GM18861 (cell line): Measurements from ENCODE around the gene ARHGEF11.

Source experiments
- ATAC-seq: cut with Tn5 transposase; IDR thresholded peaks from one replicate; pipeline ENCODE4 v1.9.1; 2021; ENCODE audit not compliant: unreplicated experiment

Gene ARHGEF11

DNA sequence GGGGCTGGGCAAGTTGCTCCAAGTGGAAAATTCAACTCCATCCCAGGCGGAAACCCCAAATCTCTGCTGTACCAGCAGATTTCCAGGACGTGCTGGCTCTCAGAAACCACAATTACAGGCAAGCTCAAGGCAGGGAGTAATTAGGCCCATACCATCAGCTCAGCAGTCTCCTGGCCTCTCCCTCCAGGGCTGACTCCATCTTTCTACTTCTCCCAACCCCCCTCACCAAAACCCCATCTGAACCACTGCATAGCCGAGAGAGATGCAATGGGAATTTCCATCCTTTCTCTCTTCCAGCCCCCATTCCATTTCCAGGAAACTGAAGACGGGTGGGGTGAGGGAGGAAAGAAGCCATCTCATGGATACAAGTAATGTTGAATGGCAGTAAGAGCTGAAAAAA, 41.2 kb downstream of the ARHGEF11 start:
- no peak for ATAC-seq

DNA sequence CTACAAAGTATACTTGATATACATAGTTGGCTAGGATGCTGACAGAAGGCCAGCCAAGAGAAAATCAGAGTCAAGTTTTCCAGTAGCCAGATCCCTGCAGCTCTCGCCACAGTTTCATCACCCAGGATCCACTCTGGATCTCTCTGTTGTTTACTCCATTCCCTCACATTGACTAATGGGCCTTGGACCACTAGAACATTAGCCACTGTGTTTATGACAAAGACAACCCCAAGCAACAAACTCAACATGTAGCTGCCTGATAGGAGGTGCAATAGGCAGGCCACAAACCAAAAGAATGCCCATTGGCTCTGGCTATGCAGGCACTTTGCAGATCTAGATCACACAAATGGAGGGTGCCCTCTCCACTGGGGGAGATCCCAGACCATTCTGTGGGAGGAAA, 44.2 kb downstream of the ARHGEF11 start:
- no peak for ATAC-seq

DNA sequence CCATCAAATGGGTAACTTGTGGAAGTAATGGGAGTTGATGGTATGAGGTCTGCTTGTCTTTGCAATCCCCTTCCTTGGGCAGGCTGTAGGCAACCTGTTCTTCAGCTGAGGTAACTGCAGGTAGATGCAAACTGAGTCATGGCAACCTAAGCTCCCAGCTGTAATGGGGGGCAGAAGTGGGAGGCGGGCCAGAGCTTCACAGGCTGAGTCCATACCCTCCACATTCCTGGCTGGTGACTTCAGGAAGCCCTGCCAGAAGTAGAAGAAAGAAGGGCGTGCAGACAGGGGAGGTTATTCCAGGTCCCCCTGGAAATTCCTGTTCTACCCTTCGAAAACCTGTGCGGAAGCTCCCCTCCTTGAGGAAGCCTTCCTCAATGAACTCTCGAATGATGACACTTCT, 44.9 kb downstream of the ARHGEF11 start:
- no peak for ATAC-seq

DNA sequence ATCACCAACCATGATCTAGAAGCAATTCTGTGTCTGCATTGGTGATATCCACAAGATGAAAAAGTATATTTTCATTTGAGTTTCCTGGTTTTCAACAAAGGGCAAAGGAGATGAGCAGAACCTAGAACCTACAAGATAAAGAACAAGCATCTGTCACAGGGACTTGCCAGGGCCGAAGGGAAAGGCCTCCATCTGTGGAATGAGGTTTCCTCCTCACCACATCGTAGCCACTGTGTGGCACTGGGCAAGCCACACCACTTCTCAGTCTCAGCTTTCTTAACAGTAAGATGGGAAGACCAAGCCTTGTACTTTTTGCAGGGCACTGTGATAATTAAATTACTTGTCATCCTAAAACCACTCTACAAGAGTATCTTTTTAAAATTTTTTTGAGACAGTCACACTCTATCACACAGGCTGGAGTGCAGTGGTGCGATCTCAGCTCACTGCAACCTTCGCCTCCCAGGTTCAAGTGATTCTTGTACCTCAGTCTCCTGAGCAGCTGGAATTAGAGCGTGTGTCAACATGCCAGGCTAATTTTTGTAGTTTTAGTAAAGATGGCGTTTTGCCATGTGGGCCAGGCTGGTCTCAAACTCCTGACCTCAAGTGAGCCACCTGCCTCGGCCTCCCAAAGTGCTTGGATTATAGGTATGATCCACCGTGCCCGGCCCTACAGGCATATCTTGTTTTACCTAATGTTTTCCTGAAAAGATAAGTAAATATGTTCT, 45.8 kb downstream of the ARHGEF11 start:
- ATAC-seq: no peak

DNA sequence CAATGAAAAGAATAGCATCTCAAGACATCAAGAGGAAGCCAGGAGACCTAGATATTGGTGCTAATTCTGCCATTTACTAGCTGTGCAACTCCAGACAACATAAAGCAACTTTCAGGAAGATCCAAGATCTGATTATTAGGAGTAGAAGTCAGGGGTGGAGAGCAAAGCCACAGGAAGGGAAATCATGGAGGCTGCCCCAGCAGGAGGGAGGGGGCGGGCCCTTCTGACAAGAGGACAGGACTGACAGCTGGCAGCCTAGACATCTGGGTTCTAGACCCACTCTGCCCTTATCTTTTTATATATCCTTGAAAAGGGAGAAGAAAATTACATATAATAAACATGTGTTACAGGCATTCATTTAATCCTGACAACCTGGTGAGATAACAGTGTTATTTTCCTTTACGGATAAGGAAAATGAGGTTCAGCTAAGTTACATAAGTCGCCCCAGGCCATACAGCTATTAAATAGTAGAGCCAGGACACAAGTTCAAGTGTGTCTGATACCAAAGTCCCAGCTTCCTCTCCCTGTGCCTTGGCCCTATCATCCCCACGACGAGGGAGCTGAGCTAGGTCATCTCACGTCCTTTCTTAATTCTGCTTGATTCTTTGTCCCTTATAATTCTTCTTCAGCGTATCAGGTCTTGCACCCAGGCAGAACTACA, 46.6 kb downstream of the ARHGEF11 start:
- no peak for ATAC-seq

DNA sequence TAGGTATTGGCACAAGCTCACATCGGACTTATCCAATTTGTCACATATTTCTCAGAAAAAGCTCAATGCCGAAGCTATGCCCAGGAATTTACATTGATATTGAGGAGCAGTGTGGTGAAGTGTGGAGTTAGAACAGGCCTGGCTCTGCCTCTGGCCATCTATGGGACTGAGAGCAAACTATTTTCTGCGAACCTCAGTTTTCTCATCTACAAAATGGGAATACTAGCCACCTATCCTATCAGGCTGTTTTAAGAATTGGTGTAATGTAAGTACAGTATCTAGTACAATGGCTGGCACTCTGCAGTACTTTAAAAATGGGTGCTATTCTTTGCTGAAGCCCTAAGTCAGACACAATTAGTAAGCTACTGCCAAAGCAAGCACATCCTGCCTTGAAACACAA, 47.2 kb downstream of the ARHGEF11 start:
- no peak for ATAC-seq

DNA sequence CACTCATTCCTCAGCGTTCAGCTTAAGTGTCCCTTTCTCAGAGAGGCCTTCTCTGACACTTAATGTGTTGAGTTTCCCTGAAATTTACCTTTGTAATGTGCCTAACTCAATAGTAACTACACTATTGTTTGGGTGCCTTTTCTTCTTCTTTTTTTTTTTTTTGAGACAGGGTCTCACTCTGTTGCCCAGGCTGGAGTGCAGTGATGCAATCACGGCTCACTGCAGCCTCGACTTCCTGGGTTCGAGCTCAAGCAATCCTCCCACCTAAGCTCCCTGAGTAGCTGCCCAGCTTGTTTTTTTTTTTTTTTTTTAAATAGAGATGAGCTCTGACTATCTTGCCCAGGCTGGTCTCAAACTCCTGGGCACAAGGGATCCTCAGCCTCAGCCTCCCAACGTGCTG, 50.1 kb downstream of the ARHGEF11 start:
- no peak for ATAC-seq

DNA sequence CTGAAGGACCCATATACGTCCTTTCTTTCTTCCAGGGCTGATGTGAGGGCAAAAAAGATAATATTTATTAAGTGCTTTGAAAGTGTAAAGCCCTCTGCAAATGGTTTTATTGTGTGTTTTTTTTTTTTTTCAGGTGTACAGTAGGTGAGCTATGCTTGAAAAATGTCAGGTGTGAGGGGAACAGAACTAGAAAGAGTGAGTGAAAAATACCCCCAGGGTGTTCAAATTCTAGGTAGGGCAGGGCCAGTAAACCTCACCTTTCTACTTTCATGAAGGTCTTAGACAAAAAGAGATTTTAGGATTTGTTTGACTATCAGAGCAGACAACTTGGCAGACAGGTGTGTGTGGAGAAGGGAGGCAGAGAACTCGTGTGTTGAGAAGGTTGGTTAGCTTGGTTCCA, 51.3 kb downstream of the ARHGEF11 start:
- ATAC-seq: no peak

DNA sequence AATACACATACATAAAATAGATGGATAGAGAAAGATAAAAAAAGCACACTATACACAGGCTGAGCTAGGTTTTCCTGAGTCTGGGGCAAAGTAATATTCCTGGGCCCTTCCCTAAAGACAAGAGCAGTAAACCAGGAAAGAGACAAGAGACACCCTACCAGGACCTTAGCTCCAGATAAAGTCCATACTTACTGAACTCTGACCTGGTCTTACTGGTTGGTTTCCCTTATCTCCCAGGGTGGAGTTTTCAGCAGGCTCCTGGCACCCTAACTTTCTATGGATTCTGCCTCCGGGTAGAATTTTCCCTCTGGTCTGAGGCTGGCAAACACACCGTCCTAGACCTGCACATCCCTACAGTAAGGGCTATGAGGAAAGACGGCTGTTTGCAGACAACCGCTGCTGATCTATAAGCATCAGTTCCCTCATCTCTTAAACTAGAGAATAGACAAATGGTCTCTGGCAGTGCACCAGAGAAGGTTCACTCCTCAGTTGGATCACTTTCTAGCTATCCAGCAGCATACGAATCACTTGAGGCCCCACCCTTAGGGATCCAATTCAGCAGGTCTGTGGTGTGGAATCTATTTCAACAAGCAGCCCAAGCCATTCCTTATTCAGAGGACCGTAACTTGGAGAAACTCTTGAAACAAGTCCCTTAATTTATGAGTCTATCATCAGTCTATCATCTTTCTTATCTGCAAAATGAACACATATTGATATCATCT, 52.0 kb downstream of the ARHGEF11 start:
- no peak for ATAC-seq

DNA sequence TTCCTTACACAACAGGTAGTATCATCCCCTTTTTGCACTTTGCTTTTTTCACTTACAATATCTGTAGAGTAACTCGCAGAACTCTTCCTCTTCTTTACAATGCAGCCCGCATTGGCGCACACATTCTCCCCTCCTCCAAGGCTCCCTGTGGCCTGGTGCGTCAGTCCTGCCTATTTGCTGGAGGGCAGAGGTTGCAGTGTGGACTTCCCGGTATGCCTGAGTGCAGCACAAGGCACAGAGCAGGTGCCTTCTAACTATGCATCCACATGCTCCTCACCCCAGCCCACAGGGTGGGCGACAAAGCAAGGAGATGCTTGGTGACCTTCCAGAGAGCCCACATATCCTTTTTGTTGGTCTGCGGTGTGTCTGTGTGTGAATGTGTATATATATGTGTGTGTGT, 53.3 kb downstream of the ARHGEF11 start:
- no peak for ATAC-seq

DNA sequence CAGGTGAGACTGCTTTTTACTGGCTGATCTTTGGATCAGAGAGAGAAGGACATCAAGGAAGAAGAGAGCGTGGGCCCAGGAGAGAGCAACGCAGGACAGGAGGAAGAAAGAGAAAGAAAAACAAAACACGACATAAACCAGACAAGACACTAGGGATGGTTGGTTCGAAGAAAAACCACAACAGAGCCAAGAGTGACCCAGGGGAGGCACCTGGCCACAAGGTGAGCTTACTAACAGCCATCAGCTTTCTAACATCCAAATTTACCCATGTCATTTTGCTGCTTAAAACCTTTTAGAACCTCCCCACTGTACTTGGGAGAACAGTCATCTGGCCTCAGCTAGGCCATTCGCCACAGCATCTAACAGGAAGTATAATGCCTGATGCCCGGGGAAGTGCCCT, 57.8 kb downstream of the ARHGEF11 start:
- no peak for ATAC-seq

DNA sequence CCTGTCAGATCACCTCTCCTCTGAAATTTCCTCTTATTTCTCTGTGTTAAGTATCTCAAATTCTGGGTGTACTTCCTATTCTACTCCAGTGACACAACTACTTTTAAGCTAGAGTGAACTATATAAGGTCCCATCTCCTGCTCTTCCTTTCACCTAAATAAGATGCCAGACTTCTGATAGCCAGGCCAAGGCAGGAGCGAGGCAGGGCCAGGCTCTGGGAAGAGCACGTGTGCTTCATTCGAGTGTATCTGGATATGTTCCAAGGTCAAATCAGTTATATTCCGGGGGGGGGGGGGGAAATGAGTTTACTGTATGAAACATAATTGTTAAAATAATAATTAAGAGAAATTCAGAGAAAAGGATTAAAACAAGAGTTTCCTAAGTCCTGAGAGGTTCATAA, 65.0 kb downstream of the ARHGEF11 start:
- ATAC-seq: no peak

DNA sequence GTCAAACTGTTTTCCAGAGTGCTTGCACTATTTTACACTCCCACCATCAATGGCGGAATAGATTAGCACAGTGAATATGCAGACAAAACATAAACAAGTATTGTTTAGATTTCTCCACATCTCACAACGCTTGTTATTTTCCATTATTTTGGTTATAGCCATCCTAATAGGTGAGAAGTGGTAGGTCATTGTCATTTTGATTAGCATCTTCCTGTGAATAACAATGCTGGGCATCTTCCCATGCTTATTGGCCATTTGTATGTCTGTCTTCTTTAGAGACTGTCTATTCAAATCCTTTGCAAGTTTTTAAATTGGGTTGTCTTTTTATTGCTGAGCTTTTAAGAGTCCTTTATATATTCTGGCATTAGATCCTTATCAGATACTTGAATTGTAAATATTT, 70.5 kb downstream of the ARHGEF11 start:
- ATAC-seq: no peak

DNA sequence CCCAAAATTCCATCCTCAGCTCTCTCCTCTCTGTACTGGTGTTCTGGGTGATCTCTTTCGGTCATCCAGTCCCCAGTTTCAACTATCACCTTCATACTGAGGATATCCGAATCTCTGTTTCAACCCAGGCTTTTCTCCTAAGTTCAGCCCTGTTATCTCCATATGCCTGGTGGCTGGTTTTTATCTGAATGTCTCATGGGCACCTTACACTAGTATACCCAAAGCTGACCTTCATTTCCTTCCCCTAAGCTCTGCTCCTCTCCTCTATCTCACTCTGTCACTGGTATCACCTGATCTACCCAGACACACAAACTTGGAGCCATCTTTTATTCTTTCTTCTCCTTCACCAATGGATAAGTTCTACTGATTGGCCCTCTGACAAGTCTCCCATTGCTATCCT, 72.1 kb downstream of the ARHGEF11 start:
- ATAC-seq: no peak

DNA sequence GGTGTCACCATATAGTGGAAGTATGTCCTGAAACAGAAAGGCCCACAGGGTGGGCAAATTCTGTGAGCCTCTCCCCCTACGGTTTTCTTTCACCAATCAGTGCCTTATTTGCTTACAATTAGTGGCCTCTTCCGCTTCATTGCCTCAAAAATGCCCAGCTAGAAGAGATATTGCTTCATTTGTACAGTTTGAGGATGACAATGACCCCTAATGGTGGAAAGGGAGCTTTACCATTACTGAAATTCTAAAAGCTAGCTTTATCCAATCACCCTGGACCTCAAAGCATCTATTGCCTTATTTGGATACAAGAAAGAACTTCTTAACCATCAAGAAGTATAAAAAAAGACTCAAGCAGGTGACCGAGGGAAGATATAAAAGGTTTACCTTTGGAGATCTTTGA, 75.5 kb downstream of the ARHGEF11 start:
- ATAC-seq: no peak

DNA sequence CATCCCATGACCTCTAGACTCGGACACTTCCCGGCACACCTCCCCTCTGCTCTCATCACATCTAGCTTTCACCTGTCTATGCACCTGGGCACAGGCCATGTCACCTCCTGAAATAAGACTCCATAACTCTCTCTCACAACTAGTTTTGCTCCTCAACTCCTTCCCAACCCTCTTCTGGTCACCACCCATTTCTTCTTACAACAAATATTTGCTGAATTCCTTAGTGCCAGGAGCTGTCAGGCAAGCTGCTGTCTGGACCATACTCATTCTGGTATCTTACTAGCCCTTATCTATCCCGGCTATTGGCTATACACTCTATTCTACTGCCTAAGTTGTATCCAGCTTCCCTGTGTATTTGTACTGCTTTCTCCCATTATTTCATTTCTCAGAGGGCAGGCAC, 76.0 kb downstream of the ARHGEF11 start:
- ATAC-seq: no peak

DNA sequence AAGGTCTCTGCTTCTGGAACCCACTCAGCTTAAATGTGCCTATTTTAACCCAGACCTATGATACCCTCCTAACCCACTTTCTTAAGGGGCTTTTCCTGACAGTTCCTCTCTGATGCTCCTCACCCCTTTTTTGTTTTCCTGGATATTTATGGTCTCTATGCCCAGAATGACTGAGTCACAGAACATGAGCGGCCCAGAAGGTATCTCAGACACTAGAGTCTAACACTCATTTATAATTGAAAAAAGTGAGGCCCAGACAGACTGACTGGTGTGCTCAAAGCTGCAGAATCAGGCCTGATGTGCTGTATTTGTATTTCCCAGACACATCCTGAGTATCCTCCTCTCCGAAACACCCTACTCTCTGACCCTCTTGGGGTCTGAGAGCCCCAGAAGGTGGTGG, 81.1 kb downstream of the ARHGEF11 start:
- ATAC-seq: no peak

DNA sequence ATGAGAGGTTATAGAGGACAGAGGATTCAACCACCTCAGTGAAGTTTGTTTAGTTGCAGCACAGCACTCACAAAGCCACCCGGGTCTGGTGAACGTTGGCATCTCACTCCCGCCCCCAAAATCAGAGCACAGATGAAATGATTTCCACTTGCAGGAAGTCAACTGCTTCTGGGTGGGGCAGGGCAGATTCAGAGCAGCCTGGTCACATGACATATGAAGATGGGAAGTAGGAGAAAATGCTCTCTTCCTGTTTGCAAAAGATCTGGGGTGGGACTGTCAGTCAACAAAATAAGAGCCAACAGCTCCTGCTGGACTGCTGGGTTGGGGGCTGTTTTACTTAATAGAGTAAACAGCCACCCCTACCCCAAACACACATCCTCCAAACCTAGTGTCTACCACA, 81.9 kb downstream of the ARHGEF11 start:
- no peak for ATAC-seq

DNA sequence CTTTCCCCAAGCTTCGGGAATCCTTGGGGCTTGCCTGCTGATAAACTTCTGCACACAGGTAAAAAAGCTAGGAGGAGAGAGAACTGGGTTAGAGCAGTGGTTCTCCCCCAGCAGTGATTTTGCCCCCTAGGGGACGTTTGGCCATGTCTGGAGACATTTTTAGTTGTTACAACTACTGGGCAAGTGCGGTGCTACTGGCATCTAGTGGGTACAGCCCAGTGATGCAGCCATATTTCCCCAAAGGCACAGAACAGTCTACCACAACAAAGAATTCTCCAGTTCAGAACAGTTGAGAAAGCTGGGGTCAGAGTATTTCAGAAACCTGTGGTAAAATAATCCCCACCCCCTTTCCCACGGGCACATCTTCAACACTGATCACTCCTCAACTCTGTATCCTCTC, 83.8 kb downstream of the ARHGEF11 start:
- no peak for ATAC-seq

DNA sequence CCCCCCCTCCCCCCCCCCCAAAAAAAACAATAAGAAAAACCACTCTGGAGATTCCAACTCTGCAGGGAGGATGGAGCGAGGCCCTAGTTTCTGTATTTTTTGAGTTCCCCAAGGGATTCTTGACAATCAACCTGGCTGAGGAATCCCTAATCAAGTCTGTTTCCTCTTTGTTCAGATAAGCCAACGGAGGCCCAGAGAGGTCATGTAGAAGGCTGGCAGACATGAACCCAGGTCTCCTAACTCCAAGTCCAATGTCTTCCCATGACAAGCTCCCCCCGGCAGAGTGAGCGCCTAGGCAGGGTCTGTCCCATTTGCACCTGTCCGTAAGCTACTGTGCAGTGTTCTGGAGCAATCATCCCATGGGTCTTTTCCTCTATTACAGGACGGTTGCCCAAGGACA, 85.6 kb downstream of the ARHGEF11 start:
- ATAC-seq: no peak

DNA sequence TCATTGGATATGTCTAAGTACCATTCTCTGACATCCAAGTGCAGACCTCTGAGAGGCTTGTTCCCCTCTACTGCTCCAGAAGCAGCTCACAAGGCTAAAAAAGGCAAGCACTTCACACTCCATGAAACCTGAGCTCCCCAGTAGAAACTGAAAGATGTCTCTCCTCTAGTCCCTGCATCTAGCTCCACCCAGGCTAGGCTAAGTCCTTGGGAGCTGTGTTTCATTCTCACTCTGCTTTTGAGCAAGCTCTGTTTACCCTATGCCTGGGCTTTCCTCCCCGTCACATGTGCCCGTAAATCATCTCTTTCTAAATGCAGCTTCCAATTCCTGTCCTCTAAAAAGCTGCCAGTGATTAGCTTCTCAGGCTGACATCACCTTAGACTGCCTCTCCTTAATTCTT, 86.1 kb downstream of the ARHGEF11 start:
- no peak for ATAC-seq

DNA sequence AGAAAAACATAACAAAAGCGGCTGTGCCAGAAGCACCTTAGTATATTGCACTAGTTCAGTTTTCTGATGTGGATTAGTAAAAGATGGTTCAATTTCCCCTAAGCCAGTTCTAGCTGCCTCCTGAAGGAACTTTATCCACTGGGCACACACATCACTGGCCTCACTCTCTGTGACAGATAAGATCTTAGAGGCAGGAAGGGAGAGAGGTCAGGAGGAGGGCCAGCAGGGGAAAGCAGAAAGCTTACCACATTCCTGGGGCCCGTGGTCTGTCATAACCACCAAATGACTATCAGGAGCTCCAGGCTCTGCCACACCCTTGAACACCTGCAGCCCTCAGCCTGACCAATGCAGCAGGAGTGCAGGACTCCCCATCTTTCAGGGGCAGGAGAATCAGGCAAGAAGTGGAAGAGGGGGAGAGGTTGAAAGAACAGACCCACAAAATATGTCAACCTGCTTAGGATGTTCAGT, 87.3 kb downstream of the ARHGEF11 start:
- no peak for ATAC-seq
